GDM1 (cell line): ENCODE measurements around the gene KLRF1.

Experiments used
- DNase-seq: peaks from one replicate; lab custom pipeline; 2025; lab: John Stamatoyannopoulos, UW

Gene KLRF1

DNA sequence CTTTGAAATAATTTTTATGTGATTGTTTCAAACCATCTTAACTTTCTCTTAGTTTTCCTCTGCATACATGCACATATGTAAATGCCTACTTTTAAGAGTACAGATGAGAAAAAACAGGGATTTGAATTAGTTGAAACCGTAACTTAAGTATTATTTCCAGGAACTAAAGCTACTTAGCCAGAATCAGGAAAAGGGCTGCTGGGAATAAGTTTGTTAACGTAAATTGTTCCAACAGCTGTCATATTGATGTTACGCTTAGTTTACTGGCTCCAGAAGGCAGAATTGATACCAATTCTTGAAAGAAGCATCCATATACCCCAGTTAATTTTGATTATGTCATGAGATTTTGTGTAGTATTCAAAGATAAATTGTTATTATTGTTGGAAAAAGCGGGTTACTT, 17.9 kb upstream of the KLRF1 start:
- no peak for DNase-seq

DNA sequence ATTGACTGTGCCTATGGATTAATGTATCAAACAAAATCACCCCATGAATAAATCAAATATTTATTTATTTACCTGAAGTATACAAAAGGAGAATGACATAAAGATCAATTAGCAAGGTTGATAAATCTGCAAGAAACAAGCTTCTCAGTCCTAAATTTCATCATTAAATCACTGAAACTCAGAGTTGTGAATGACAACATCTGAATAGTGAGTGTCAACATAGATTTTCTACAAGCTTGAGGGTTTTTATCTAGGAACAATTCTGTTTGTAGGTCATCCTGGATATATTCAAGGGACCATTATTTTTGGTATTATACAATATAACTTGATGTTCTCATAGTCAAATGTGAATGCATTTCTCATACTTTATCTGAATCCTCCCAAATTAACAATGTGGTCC, 17.4 kb upstream of the KLRF1 start:
- no peak for DNase-seq

DNA sequence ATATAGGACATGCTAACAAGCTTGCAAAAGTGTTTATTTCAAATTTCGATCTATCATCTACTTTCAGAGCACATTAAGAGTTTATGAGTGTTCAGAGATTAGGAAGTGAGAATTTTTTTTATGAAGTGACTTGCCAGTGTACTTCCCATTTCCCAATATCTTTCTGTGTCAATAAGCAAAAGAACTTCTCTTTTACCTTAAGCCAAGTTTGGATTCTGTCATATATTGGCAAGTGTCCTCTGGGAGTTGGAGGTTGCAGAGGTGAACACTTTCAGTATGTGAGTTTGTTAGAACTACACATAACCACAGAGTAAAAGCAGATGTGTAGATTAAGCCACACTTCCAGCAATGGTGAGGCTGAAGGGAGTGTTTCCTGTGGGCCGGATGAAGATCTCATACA, 16.6 kb upstream of the KLRF1 start:
- no peak for DNase-seq

DNA sequence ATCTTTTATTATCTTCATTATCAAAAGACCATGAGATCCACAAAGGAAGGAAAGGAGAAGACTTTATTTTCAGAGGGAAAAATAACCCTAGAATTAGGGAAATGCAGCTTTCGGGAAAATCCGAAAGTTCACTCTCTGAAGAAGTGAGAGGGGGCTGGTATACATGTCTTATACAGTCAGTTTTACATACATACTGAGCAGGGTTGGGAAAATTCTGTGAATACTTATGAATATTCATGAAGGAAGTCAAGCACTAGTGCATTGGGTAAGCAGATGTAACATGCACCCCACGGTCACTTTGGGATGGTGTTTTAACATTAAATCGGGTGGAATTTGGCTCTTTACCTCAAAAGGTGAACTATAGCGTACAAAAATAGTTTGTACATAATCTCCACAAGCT, 15.7 kb upstream of the KLRF1 start:
- DNase-seq: no peak

DNA sequence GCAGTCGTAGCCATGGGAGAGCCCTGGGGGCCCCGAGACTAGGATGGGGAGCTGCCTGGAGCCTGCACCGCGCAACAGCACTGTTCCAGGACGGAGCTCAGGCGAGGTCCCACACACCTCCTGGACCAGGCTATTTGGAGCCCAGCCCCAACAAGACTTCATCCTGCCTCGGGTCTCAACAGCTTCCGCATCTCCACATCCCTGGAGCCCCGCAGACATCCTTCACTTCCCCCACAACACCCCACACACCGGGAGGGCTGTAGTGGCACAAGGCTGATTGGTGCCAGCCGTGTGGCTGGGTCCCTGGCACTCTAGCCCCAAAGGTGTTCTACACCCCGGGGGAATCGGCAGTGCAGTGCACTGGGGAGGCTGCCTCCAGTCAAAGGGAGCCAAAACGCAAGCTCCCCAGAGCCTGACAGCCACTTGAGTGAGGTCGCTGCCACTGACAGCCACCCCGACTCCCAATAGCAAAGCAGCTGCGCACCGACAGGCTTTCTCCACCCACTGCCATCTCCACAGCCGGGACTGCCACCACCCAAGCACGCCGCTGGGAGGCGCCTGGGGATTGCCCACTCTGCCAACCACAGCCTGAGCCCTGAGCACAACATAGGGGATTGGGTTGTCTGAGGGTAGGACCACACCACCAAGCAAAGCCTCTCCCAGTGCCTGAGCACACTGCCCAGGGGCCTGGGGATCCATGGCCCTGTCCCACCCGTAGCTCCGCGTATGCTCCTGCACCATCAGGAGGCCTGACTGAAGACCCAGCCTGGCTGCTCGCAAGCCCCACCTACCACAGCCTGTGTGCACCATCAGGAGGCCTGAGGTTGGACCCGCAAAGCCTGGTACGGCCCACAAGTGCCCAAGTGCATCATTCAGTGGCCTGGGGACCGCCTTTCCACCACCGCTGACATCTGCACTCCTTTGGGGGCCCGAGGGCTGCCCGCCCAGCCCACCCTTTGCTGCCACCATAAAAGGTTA, 13.2 kb upstream of the KLRF1 start:
- peak; percentile 75 for DNase-seq

DNA sequence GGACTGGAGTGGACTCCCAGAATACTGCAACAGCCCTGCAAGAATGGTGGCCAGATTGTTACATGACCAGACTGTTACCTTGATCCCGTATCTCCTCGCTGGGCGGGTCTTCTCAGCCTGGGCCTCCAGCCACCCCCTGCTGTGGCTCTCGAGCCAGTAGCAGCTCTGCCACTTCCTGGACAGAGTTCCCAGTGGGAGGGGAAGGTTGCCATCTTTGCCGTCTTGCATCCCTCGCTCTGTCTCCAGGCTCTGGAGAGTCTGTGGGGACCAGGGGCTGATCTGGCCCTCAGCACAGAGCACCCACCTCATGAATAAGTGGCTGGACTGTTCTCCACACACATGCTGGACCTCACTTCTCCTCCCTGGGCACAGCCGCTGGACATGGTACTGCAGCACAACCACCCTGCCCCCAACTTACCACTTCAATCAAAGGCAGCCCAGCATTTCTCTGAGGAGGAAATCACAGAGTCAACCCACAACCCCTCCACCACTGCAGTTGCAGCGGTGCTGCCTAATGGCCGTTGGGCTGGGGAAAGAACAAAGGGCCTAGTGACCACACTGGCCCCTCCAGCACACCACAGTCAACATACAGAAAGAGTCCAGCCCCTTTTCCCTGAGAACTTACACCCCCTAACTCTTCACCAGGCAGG, 6.9 kb upstream of the KLRF1 start:
- DNase-seq: no peak

DNA sequence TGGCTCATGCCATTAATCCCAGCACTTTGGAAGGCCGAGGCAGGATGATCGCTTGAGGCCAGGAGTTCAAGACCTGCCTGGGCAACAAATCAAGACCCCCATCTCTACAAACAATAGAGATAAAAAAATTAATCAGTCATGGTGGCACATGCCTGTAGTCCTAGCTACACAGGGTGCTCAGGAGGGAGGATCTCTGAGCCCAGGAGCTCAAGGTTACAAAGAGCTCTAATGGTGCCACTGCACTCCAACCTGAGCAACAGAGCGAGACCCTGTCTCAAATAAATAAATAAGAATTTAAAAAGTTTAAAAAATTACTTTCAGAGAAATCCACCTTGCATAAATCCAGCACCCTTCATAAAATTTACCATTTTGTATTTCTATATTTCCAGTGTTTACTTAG, 2.2 kb downstream of the KLRF1 start:
- no peak for DNase-seq

DNA sequence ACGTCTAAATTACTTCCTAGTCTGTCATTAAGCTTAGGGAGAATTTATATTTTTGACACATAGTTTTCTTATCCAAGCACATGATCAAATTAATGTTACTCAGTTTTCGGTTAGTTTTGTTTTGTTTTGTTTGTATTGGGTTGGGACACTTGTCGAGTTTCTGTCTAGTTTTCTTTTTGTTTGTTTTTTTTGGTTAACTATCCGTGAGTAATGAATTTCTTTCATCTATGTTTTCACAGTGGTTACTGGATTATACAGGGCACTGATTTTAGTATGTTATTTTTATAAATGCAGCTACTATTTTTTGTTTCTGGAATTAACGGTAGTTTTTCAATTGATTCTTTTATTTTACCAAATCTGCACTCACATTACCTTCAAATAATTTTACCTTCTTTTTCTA, 2.7 kb downstream of the KLRF1 start:
- no peak for DNase-seq

DNA sequence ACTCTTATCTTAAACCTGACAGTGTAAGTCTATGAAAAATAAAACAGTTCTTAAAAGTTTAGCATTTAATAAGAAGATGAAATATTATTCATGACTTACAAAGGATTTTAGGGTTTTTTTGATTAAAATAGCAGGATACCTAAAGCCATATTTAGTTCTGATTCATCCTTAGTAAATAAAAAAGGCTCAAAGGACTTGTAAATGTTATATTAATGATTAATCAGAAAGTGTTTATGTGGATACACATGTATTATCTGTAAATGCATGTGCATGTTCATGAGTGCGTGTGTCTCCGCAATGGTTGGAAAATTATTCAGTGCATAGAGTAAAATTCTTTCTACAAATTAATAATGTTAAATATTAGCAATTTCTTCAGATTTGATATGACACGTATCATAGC, 4.4 kb downstream of the KLRF1 start:
- no peak for DNase-seq

DNA sequence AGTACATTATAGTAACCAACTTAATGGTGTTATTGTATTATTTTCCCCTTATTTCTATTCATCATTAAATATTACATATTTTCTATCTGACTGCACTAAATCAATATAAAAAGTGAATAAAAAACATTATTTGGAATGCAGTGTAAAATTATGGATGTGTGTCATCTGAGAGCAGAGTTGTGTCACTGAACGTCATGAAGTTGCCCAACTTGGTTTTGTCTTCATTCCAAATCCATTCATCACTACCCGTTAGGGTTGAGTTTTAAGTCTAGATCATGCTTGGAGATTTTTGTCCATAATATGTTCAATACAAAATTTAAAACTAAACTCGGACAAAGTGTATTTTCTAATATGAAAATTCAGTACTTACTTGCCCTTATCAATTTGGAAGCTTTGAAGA, 16.1 kb downstream of the KLRF1 start:
- DNase-seq: no peak

DNA sequence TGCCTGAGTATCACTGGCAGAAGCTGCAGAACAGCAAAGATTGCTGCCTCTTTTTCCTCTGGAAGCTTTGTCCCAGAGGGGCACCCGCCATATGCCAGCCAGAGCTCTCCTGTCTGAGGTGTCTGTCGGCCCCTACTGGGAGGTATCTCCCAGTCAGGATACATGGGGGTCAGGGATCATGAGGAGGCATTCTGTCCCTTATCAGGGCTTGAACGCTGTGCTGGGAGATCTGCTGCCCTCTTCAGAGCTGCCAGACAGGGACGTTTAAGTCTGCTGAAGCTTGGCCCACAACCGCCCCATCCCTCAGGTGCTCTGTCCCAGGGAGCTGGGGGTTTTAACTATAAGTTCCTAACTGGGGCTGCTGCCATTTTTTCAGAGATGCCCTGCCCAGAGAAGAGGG, 21.6 kb downstream of the KLRF1 start:
- no peak for DNase-seq

DNA sequence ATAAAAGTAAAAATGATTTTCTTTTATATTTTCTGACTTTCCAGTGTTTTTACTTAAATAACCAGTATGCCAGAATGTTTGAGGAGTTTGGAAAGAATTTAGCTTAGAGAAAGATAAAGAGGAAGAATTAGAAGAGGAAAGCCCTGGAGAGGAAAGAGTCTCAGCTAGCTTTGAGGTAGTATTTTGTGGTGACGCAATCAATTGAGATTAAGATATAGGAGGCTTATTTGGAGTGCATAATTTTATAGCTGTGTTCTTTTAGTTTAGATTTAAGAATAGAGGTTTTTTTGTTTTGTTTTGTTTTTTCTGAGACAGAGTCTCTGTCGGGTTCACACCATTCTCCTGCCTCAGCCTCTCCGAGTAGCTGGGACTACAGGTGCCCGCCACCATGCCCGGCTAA, 23.8 kb downstream of the KLRF1 start:
- no peak for DNase-seq

DNA sequence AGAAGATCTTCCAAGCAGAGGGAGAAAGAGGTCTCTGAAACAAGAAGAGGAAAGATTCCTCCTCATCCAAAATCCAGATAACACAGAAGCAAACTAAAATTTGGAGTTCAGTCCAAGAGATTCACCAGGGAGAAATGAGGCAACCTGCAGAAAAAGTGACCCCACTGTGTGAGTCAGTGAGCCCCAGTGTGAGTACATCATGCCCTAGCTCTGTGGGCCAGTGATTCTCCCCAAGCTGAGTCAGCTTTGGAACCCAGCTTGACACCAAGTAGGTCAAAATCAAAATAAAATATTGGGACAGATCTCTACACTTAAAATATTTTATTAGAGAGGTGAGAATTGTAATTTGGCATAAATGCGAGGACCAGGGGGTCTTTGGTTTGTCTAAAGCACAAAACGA, 24.6 kb downstream of the KLRF1 start:
- DNase-seq: no peak

DNA sequence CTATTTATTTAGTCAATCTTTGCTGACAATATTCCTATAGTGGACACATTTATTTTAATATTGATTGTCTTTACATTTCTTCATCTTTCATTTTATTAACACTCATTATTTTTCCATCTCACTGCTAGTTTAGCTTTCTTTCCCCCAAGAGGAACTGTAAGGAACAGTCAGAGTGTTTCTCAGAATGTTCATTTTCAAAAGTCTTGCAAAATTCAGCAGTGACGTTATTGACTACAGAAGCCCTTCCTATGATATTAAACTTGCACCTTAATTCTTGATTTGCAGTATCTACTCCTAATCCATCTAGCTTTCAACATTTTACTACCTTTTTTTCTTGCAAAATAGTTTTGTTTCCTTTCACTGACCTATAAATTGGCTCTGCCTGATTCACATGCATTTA, 28.9 kb downstream of the KLRF1 start:
- DNase-seq: no peak

DNA sequence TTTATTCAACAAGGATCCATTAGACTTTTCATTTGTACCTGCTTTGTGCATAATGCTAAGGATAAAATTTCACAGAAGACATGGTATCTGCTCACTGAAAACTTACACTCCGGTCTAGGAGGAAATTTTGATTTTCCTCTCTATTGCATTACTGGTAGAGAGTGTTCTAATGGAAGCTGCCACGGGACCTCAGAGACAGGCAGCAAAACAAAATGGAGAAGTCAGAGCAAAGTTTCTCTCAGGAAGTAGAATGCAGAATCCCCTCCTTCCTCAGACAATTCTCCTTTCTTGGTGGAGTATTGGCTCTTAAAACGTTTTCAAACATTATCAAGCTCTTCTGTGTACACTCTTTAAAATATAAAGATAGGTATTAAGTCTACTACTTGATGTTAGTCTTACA, 29.6 kb downstream of the KLRF1 start:
- DNase-seq: no peak

DNA sequence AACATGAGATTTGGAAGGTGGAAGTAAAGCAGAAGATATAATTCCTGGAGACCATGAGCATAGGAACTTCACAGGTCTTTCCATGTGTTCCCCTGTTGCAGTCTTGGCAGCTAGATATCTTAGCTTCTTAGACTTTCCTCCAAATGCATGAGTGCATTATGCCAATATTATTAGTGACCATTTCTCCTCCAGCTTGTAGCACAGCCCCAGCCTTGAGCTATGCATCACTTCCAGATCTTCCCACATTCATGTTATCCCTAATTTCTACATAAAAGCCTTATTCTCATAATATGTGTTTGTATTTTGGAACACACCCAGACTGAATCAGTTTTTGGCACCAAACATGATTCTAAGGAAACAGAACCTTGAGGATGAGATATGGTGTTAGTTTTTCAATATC, 30.9 kb downstream of the KLRF1 start:
- no peak for DNase-seq

DNA sequence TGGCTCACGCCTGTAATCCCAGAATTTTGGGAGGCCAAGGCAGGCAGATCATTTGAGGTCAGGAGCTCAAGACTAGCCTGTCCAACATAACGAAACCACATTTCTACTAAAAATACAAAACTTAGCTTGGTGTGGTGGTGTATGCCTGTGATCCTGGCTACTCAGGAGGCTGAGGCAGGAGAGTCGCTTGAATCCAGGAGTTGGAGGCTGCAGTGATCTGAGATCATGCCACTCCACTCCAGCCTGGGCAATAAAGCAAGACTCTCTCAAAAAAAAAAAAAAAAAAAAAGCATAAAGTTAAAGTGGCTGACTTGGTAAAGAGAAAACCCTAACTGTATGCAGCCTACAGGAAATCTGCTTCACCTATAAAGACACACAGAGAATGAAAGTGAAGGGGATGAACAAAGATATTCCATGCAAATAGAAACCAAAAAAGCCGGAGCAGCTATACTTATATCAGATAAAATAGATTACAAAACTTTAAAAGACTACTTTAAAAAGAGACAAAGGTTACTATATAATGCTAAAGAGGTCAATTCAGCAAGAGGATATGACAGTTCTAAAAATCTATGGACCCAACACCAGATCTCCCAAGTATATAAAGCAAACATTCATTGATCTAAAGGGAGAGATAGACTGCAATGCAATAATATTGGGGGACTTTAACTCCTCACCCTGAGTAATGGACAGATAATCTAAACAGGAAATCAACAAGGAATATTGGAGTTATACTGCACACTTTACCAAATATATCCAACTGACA, 37.8 kb downstream of the KLRF1 start:
- no peak for DNase-seq

DNA sequence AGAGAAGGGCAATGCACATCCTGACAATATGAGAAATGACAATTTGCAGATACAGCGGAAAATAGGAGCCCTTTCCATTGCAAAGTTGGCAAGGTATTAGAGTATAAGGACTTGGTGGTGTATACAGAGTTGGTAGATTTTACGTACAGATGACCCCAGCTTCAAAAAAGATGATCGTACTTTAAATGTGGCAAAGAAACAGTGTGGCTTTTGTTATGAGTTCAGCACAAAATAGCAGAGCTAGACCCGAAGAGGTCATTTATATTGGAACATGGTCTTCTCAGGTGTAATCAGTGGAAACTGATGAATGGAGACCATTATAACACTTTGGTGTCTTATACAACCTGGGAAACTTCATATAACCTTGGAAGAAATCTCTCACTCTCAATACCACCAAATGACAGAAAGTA, 39.6 kb downstream of the KLRF1 start:
- no peak for DNase-seq

DNA sequence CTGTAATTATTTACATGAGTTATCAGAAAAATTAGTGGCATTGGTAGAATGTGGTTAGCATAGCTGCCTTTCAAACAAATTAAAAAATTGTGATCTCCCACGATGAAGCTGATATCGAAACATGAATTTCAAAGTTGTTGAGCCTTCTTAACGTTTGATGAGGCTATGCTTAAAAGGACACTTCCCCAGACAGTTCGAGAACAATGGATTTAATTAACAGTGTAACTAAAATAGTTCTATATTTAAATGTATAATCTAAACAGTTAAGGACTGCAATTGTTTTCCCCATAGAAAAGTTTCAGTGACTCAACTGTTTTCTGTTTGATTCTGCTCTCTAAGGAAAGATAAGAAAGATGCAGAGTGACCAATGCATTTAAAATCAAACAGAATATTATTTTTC, 40.2 kb downstream of the KLRF1 start:
- no peak for DNase-seq

DNA sequence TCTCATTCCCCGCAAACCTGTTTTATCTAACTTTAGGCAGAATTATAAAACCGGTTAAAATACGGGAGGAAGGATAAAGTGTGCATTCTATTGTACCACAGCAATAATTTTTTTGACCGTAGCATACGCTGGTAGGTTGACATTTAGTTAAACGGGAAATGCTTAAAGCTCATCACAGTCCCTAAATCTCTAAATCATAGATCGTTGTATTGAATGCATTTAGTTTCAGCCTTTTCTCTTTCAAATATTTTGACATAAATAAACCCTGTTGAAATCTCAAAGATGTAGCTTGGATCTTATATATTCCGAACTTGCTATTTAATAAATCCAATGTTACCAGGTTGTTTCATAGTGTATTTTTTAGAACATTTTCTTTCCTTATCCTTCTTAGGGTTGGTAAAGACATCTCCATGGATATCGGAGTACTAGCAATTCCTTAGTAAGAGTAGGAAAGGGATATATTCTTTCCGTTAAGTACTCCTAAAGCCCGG, 41.1 kb downstream of the KLRF1 start:
- DNase-seq: no peak

DNA sequence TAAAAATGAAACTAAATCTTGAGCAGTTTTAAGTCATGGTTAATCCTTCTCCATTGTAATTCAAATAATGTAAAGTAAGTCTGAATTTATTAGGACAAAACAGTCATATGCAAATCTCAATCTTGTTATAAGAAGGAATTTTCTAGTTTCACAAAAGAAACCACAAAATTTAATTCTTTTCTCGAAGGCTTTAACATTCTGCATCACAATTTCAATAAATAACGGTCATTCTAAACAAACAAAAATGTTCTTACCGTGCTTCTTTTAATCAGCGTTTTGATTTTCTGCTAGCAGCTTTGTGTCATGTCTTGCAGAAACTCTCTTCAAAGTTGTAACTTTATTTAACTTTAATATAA, 41.6 kb downstream of the KLRF1 start:
- DNase-seq: no peak

DNA sequence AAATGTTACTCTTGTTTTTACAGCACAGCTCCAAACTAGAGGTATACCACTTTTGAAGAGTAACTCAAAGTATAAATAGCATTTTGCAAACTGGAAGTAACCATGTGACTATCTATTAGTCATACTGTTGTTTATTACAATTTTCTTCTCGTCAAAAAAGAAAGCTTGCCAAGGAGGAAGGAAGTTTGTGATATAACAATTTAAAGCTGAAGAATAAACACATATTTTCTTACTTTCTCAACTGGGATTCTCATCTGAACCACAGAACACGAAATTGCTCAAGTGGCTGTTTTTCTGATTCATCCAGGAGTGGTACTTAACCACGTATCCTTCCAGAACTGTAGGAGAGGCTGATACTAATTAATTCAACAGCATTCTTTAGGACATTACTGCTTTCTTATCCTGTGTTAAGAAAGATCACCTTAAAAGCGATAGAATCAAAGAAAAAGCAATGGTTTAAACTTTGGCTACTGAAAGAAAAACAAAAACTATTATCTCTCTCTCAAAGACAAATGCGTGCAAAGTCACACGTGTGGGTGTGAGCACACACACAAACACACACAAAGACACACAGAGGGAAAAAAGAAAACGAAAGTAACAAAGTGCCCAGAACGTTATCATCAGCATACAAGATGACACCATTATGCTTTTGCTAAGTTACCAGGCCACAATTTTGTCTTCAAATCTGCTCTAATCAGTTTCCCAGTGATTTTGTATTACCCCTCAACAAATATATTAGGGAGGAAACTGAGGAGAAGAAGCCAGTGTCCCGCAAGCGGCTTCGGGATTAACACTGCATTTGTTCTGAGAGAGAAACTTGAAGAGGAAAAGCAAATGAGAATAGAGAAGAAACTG, 42.3 kb downstream of the KLRF1 start, which contains the start of gene CLEC2B:
CLEC2B (minus strand) TSS at position 48 of the 855 bp plus-strand sequence.
- DNase-seq: peak; percentile 8
